Anterior cingulate cortex (tissue), 58 donors: Measurements from ENCODE around the gene LAMA2.
"Not testable (repeated sequence)": the region's sequence is repeated elsewhere in the genome, so short reads cannot be mapped to it uniquely, and the experiment has no call there.

Experiments
- DNase-seq, 58 donors: peaks; one replicate each; lab custom pipeline; 2025; lab: John Stamatoyannopoulos, UW

The LAMA2 gene

GRCh38 chr6:129162605-129163004 lies 279.7 kb downstream of the LAMA2 start:
- no peak for DNase-seq

DNA sequence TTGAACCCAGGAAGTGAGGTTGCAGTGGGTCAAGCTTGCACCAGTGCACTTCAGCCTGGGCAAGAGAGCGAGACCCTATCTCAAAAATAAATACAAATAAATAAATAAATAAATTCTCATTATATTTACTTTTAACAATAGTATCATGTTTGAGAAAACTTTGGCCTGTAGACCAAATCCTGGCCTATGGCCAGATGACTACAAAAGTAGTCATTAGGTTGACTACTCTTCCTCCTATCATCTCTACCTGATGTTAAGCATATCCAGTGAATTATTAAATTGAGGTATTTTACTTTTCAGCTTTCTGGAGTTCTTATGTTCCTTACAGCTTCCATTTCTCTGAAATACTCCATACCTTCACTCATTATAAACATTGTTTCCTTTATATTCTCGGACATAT lies 280.6 kb downstream of the LAMA2 start:
- DNase-seq = no peak

- DNase-seq = no peak
These were observed 281.1 kb downstream of the LAMA2 start for GRCh38 chr6:129164032-129164431.

DNA sequence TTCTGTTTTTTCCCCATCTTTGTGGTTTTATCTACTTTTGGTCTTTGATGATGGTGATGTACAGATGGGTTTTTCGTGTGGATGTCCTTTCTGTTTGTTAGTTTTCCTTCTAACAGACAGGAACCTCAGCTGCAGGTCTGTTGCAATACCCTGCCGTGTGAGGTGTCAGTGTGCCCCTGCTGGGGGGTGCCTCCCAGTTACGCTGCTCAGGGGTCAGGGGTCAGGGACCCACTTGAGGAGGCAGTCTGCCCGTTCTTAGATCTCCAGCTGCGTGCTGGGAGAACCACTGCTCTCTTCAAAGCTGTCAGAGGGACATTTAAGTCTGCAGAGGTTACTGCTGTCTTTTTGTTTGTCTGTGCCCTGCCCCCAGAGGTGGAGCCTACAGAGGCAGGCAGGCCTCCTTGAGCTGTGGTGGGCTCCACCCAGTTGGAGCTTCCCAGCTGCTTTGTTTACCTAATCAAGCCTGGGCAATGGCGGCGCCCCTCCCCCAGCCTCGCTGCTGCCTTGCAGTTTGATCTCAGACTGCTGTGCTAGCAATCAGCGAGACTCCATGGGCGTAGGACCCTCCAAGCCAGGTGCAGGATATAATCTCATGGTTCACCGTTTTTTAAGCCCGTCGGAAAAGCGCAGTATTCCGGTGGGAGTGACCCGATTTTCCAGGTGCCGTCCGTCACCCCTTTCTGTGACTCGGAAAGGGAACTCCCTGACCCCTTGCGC lies 289.5 kb downstream of the LAMA2 start:
- not testable (repeated sequence) for DNase-seq

DNA sequence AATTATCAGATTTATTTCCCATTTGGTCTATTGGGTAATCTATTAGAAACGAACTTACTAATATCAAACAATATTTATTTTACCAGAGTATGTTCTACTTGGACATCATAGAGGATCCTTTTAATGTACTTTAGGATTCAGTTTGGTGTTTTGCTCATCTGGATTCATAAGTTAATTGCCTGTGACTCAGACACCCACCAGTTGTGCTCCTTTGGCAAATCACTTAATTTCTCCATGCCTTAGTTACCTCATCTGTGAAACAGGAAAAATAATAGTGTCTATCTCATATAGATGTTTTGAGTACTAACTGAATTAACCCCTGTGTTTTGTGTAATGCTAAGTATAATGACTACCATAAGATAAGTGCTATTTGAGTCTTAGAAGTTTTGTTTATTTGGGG lies 292.1 kb downstream of the LAMA2 start:
- no peak for DNase-seq

GRCh38 chr6:129177801-129178200 lies 294.9 kb downstream of the LAMA2 start:
- no peak for DNase-seq

DNA sequence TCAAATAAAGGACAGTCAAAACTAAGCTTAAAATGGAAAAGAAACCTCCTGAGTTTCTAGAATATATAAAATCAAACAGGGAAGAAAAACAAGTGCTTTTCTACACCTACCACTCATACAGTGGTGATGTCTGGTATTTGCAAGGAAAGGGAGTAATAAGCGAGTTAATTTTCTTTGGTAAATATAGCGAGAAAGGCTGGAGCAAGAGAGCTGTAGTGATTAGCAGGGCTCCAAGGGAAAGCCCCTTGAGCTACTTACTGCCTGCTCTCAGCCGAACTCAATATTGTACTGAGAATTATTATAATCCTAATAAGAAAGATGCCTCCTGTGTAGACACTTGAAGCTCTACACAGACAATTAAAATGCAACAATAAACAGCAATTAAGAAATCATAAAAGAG lies 296.3 kb downstream of the LAMA2 start:
- no peak for DNase-seq

- DNase-seq = no peak
These were observed 298.1 kb downstream of the LAMA2 start for GRCh38 chr6:129181001-129181400.

DNA sequence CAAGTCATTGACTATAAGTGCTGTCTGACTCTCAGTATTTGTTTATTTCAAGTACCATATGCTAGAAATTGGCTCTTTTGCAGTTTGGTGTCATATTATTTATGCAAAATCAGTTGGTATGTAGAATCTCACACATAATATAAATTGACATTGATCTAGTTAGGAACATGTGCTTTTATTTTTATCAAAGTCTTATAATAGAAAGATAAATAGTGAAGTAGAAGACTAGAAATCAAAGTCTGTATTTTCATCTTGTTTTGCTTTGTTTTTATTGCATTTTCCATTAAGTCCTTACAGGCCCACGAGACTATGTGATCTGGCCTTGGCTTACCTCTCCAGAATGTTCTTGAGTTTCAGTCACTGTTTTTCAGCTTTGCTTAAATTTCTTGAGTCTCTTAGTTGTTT lies 300.3 kb downstream of the LAMA2 start:
- DNase-seq = no peak

- DNase-seq = no peak
These were observed 300.9 kb downstream of the LAMA2 start for GRCh38 chr6:129183681-129184301.

GRCh38 chr6:129184324-129184723 lies 301.4 kb downstream of the LAMA2 start:
- no peak for DNase-seq

GRCh38 chr6:129184808-129185366 lies 301.9 kb downstream of the LAMA2 start:
- DNase-seq = no peak

- DNase-seq = no peak
These were observed 304.1 kb downstream of the LAMA2 start for GRCh38 chr6:129186988-129187387.

GRCh38 chr6:129188306-129188705 lies 305.4 kb downstream of the LAMA2 start:
- no peak for DNase-seq

GRCh38 chr6:129188795-129189194 lies 305.9 kb downstream of the LAMA2 start:
- DNase-seq = no peak

- no peak for DNase-seq
These were observed 306.3 kb downstream of the LAMA2 start for GRCh38 chr6:129189266-129189665.

DNA sequence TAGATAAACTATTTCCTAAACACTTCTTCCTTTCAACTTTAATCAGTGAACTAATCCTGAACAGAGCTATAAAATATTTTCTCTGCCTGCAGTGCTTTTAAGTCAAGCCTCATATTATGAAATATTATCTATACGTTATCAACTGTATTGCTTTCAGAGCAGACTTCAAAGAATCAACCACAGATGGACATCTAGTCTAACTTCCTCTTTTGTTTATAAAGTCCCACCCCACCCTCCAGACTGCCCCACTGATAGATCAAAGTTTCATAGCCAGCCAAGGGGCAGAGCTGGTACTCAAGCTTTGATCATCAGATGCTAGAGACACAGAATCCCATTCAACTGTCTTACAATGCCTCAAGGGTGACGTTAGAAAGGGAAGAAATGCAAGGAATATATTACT lies 308.3 kb downstream of the LAMA2 start:
- no peak for DNase-seq

DNA sequence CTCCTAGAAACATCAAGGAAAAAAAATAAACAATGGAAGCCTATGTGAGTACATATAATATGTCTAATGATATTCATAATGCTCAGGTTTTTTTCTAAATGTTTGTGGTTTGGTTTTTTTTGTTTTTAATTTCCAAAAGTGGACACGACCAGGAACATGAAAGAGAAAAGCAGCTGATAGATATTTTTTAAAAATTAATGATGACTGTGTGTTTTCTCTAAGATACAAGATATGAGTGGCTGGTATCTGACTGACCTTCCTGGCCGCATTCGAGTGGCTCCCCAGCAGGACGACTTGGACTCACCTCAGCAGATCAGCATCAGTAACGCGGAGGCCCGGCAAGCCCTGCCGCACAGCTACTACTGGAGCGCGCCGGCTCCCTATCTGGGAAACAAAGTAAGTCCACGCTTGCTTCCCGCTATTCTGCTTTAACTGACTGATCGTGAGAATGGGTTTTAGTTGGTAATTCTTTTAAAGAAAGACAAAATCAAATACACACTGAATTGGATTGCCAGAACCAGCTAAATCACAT lies 309.6 kb downstream of the LAMA2 start:
- DNase-seq = peak in 1 of 58 donors; percentile 1

GRCh38 chr6:129194306-129194941 lies 311.5 kb downstream of the LAMA2 start:
- DNase-seq = no peak

DNA sequence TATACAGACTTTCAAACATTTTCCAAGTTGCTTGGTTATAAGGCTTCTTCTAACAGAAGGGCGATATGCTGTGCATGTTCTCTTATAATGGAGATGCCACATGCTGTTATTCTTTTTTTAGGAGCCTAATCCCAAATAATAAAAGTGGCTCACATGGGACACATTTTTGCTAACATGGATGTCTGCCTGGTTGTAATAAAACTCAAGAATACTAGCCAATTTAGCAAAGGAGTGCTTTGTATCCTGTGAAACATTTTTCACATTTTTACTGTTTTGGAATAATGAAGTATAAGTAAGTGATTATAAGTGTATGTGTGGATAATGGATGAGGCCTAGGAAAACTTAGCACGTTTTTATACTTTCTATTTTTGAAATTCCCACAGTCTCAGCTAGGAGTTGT lies 312.2 kb downstream of the LAMA2 start:
- no peak for DNase-seq

DNA sequence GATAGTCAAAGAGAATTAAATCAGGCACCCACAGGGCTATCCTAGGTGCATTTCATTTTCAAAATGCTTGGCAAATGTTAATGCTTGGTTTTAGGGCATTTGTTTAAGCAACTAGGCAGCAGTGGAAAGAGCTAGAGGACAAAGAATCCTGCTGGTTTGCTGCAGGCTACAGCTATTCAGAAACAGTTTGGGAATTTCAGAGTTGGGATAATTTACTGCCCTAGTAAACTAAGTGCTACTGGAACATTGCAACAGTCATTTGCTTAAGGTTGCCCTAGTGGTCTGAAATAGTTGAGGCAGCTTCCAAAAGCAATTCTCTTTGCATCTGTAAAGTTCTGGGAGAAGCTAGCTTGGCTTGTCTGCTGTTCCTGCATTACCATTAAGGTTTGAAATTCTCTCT lies 312.7 kb downstream of the LAMA2 start:
- DNase-seq = no peak
